GM19099 (cell line): ENCODE data around the gene HAO1.

Source experiments
- POLR2A ChIP-seq: IDR thresholded peaks from 3 replicates; pipeline ENCODE4 v1.6.1; 2011; ENCODE audit warnings: low read depth; ENCODE audit not compliant: insufficient read length; ENCODE audit errors: extremely low read depth

HAO1 gene

DNA sequence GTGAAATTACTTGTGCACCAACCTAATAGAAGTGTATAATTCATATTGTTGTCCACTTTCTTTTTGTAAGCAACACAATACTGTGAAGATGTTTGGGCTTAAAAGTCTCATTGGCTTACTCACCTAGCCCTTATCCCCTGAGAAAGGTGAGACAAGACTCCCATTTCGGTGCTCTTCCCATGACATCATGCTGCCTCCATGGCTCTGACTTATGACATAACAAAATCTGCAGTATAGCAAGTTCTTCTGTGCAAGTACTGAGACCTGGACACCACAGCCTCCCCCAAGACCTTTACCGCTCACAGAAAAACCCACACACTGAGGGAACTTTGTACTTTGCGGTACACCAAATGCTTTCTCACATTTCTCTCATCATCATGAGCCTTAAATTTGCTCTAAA is 50.5 kb downstream of the HAO1 start:
- TF ChIP-seq POLR2A = no peak

DNA sequence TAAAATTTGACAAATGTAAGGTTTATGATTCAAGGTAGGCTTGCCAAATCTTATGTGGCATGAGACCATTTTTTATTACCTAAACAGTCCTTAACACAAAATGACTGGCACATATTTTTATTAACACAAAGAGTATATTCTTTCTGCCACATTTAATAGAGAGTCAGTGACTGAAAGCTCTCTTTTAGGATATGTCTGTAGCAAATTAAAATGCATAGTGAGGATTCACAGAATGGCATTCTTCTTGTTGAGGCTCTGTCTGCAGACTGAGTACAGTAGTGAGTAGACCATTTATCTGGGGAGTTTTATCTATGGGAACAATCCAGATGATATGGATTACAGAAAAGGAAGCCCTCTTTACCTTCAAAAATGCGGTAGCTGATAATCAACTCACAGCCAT is 56.5 kb downstream of the HAO1 start:
- TF ChIP-seq POLR2A = no peak

DNA sequence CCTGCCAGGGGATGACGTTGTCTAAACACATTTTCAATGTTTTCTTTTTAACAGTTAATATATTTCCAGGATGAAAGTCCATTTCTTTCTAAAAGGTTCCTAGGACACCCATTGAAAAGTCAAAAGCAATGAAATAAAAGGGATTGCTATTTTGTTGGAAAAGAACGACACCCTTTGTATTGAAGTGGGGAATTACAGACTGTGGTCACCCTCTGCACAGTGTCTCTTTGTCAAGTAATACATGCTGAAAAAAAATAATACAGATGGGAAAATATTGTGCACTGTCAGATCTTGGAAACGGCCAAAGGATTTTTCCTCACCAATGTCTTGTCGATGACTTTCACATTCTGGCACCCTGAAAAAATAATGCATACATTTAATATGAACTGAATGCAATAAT is 56.9 kb downstream of the HAO1 start:
- TF ChIP-seq POLR2A = no peak

DNA sequence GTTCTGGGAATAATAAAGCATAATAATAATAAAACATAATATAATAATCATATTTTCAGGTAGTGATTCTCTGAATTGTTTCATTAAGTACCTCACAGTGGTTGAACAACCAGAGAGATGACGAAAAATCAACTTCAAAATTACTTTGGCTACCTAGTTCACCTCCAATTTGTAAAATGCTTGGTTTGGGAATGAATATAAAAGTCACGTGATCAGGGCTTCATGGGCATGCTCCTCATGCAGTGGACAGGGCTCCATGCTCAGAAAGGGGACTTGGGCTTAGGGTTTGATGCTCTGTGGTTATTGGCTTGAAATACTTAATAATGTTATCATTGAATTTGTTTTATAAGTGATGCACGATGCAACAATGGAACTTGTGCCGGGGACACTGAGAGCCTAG is 58.2 kb downstream of the HAO1 start:
- TF ChIP-seq POLR2A = no peak

DNA sequence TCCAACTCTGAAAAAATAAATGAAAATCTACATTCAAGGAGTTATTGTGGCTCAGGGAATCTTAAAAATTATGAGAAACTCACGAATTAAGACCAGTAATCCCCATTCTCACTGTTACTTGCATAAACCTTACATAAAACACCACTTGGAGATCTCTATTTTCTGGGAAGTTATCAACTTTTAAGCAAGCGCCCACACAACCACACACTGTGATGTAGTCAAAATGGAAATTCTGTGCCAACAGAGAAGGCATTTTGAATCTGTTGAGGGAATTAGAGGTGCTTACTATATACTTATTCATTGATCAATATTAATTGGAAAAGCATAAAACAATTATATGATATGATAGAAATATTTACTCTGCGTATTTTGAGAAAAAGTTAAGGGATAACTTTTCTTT is 58.7 kb downstream of the HAO1 start:
- no peak for TF ChIP-seq POLR2A

DNA sequence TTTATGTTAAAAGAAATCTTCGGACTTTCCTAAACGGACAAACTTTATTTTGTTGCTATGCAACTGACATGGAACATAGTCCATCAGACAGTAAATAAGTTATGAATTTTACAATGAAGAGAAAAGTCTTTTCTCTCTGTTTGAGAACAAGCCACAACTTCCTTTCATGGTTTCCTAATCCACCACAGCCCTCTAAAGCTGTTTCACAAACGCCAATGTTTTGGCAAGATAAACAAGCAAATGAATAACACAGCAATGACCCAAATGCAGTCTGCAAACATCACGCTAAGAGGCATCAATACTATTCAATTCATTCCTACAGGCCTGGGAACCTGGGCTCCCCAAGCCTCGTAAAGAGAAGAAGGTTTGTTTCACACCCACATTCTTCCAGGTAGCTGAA is 60.4 kb downstream of the HAO1 start:
- no peak for TF ChIP-seq POLR2A

DNA sequence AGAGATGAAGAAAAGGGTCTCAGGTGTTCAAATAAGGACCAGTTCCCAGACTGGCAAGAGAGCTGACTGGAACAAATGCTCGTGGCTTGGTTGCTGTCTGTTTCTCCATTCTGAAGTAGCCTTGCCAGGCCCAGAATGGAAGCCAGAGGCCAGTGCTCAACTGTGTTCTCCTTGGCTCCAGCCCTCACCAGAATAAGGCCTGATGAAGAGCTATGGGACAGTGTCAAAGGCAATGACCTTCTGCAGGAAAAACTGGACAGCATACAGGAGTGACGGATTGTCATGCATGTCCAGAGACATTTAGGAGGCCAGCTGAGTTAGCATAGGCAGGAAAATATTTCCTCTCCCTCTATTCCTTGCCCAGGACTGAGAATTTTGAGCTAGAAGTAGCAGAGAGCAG is 72.2 kb downstream of the HAO1 start:
- TF ChIP-seq POLR2A = no peak

DNA sequence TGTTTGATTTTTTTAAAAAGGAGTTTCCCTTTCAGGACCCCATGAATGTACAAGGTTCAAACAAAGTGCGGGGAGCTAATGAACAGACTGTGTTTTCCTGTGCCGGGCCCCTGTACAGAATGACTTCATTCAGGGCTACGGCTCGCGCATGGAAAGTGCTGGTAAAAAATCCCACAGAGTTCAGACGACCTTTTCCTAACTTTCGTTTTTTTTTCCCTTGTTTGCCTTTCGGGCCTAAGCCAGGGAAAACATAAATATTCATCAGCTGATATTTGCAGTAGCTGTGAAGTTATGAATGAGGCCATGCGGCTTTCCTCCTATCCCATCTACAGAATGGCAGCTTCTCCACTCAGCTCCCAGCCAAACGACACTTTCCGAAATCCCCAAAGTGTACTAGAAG is 74.0 kb downstream of the HAO1 start:
- no peak for TF ChIP-seq POLR2A

DNA sequence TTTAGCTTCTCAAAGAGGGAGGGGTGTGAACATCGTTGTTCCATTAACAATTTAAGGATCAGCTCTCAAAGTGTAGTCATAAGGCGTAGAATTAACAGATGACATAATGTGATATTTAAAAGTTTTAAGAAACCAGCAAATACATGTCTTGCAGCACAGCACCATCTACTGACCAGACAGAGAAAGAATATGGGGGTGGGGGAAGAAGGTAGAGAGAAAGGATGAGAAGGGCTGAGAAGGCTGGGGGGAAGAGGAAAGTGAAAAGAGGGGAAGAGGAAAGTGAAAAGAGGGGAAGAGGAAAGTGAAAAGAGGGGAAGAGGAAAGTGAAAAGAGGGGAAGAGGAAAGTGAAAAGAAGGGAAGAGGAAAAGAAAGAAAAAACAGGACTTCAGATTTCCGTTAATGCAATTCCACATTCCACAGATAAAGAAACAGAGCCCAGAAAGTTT is 80.9 kb downstream of the HAO1 start:
- TF ChIP-seq POLR2A = no peak

DNA sequence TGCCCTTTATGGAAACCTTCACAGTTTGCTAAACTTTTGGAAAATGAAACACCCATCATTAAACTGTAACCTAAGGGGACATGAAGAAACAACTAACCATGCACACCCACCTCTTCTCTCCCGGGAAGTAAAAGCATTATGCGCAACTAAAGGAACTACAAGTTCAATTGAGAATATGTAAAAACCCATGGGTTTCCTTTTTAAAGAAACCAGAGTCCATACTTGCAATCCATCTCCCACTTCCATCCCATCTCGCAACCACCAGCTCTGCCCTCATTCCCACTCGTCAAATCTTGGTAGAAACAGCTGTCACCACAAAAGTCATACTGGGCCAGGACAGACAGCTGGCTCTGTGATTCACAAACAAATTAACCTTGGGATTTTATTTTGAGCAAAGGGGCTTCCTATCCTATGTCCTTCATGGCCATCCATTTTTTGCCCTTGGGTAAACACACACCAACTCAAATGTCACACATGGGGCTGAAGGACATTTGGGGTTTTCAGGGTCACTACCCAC is 81.5 kb downstream of the HAO1 start:
- no peak for TF ChIP-seq POLR2A

DNA sequence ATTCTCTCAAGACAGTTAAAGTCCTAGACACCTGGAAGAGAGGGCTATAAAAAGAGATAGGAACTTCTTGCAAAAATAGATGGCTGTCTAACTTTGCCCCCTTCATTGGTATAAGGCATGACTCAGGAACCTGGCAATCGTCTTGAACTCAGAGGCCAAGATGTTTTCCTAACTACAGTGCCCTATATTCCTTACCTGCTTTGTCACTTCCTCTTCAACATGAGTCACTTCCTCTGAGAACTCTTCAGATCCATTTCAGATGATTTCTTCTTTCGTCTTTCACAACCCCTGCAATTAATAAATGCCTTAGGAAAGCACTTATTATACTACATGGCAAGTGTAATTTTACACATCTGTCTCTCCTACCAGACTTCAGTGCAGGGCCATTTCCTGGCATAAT is 83.5 kb downstream of the HAO1 start:
- TF ChIP-seq POLR2A = no peak

DNA sequence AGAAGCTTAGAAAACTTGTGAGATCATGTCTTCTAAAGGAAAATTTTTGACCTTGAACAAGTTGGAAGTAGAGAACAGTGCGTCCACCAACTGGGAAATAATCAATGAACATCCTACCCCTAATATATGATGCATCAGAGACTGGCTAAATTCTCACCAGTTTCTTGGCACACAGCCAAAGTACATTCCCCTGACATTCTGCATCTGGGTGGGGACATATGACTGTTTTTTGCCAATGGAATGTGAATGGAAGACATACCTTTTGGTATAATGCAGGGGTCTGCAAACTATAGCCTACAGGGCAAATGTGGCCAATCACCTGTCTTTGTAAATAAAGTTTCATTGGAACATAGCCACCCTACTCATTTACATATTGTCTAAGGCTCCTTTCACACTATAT is 84.7 kb downstream of the HAO1 start:
- no peak for TF ChIP-seq POLR2A

DNA sequence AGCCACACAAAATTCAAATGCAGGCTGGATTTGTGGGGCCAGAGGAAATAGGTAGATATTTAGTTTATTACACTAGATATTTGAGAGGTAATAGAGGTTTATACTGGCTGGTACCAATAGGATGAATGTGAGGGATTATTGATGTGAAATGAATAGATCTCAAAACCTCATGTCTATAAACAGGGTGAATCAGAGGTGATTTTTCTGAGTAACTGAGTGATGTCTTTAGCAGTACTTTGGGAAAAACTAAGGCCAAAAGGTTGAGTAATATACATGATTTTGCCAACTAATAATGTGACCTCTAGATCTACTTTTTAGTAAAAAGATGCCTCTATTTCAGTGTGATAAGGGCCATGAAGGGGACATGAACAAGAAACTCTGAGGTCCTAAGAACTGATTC is 86.8 kb downstream of the HAO1 start:
- TF ChIP-seq POLR2A = no peak

DNA sequence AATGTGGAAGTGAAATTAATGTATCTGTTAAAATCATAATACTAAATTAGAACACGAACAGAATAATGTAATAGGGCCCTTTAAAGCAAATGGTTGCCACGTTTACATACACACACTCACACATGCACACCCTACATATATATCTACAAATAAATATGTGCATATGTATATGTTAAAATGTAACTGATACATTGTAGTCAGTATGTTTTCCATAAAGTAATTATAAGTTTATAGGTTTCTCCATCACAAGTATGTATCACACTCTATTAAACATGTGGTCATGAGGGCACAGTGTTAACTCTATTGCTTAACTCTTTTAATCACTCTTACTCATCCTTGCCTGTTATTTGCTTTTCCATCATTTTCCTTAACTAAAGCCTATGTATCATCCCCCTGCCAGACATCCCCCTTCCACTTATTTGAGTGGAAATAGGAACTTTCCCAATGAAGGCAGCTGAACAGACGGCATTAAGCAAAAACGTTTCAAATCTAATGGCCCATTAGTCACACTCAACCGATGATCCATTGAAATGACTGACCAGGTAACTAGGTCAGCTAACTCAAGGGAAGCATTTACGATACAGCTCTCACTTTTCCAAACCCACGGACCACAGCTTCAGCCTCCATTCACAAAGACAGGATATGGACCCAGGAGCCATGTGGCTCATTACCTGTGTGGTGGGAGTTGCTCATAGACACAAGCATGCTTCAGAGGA is 89.3 kb downstream of the HAO1 start:
- no peak for TF ChIP-seq POLR2A

DNA sequence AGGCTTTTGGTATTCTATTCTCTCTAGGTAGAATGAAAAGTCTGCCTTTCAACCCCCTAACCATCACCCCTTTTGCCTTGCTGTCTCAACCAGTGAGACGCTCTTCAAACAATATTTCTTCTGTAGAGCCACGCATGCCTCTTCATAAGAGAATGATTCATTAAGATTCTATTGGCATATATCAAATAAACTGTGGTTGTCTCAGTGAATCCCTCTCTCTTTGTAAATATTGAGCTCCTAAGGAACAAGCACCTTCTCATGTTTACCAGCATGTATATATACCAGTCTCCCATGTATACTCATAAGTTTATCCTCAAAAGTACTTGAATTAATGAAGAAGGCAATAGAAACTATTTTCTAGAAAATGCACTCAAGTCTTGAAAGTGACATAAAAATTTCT is 90.6 kb downstream of the HAO1 start:
- TF ChIP-seq POLR2A = no peak

DNA sequence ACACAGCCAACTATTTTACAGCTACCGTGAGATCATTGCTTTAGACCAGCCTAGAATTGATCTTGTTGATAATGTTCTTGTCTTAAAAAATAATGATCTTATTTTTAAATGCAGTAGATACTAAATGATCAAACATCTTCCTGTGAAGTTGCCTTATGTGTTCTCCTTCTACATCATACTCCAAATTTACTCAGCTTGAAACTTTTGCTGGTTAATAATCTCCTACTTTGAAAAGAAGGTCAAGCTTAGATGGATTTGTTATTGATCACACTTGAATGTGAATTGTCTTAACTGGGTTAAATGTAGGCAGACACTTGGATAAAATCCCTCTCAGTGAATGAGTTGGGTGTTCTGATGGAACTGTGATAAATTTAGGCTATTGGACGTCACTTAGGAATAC is 91.9 kb downstream of the HAO1 start:
- TF ChIP-seq POLR2A = no peak

DNA sequence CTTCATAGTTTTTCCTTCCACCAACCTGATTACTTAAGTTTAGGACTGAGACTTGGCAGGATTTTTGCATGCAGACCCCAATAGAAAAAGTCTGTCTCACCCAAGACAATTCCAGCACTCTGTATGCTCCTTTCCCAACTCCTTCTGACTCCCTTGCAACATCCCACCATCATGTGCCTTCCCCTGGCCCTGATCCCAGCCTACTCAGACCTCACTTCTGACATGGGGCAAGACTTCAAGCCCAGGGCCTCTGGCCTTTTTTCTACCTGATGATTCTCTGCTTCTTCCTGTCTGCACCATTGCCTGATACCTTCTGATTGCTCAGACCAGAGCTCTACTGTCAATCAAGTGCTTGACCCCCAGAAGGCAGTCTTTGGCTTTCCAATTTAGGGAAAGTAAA is 96.6 kb downstream of the HAO1 start:
- no peak for TF ChIP-seq POLR2A
